Measurements from ENCODE around the gene CTNNA1.
"Not testable (repeated sequence)": the region's sequence is repeated elsewhere in the genome, so short reads cannot be mapped to it uniquely, and the experiment has no call there.

Gene CTNNA1, protein sequence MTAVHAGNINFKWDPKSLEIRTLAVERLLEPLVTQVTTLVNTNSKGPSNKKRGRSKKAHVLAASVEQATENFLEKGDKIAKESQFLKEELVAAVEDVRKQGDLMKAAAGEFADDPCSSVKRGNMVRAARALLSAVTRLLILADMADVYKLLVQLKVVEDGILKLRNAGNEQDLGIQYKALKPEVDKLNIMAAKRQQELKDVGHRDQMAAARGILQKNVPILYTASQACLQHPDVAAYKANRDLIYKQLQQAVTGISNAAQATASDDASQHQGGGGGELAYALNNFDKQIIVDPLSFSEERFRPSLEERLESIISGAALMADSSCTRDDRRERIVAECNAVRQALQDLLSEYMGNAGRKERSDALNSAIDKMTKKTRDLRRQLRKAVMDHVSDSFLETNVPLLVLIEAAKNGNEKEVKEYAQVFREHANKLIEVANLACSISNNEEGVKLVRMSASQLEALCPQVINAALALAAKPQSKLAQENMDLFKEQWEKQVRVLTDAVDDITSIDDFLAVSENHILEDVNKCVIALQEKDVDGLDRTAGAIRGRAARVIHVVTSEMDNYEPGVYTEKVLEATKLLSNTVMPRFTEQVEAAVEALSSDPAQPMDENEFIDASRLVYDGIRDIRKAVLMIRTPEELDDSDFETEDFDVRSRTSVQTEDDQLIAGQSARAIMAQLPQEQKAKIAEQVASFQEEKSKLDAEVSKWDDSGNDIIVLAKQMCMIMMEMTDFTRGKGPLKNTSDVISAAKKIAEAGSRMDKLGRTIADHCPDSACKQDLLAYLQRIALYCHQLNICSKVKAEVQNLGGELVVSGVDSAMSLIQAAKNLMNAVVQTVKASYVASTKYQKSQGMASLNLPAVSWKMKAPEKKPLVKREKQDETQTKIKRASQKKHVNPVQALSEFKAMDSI

DNA sequence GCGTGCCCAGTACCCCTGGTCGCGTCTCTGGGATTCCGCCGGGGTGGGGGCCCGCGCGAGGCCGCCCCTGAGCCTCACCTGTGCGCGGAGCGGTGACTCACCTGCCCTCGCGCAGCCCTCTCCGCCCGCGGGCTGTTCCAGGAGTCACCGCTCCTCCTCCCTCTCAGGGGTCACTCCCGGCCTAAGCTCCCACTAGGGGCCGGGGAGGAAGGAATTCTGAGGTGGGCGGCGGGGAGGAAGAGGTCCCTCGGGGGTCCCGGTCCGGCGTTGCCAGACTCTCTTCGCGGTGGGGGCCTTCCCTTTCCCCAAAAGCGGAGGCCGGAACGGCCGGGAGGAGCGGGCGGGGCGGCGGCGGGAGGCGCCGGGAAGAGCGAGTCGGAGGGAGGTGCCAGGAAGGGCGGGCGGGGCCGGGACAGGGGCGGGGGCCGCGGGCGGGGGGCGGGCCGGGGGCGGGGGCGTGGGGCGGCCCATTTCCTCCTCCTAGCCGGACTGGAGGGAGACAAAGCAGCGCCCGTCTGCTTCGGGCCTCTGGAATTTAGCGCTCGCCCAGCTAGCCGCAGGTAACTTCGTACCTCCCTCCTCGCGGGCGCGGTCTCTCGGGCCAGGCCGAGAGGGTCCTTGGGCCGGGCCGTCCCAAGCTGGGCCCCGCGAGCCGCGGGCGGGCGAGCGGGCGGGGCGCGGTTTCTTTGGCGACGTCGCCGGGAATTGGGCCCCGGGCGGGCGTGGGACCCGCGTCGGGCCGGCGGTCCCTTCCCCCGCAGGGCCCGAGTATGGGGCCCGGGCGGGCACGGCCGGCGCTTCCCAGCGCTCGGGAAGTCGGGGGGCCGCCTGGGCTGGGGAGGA lies at the start of gene CTNNA1:
Gene CTNNA1 (plus strand): TSS at position 475 of the 843 bp plus-strand sequence. CDS start 28,500 bp downstream, outside the sequence.
- DNase-seq (ENCODE audit: low read depth), result peak; percentile 36

DNA sequence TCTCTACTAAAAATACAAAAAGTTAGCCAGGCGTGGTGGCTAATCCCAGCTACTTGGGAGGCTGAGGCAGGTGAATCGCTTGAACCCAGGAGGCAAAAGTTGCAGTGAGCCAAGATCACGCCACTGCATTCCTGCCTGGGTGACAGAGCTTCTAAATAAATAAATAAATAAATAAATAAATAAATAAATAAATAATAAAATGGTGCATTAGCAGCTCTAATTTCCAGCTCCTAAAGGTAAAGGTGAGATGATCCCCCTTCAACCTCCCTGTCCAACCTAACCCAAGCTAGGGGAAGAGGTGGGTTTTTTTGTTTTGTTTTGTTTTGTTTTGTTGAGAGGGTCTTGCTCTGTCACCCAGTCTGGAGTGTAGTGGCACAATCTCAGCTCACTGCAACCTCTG lies 49.4 kb upstream of the CTNNA1 start:
- DNase-seq (ENCODE audit: low read depth), result not testable (repeated sequence)

DNA sequence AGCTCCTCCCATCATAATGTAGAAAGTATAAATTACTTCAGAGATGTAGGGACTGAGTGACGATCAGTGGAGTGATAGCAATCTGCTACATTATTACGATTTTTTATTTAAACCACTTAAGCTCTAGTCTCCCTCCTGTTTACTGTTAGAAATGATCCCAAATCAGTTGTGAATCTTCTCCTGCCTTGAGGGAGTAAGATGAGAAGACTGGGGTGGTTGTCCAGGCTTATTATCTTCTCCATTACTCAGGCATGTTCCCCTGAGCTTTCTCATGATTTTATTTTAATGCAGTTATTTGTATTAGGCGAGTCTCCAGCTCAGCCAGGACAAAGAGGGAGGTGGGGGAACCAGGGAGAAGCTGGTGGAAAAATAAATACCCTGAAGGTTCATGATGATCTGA lies 48.2 kb upstream of the CTNNA1 start:
- DNase-seq (ENCODE audit: low read depth), result no peak

DNA sequence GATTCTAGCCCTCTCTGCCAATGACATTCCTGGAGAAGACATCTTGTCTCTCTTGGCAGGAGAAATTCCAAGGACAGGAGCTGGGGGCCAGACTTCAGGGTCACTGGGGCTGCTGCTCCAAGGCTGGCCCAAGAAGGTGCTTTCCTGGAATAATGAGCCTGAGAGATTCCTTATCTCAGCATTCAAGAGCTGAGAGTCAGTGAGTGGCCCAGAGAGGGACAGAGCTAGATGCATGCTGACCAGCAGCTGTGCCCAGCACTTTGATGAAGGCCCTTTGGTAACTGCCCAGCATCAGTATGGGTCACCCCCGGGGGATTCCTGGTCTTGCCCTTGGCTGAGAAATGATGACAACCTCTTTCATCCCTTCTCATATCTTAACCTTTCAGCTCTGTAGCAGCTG lies 47.7 kb upstream of the CTNNA1 start:
- no peak for DNase-seq (ENCODE audit: low read depth)

DNA sequence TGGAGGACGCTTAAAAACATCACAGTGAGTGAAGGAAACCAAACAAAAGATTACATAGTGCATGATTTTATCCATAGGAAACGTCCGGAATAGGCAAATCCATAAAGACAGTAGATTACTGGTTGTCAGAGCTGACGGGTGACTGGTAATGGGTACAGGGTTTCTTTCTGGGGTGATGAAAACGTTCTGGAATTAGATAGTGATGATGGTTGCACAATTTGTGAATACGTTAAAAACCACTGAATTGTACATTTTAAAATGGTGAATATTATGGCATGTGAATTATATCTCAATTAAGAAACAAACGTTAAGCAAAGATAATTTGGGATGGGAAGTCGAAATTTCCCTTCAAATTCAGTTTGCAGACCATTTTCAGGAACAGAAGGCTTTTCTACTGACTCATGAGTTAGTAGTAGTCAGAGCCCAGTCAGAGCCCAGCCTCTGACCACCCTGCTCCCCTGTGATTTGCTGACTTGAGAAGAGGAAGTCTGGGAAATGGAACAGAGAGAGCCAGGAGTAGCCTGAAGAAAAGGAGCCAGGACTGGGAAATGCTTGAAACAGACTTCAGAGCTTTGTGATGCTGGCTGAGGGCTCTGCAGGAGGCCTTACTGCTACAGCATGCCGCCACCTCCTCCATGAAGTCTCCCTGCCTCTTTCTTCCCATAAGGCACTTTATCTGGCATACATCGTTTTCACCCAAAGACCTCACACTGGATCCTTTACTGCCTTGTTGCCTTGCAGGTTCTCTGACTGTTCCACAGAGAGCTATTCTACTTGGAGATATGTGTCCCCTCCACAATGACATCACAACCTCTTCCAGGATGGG lies 46.4 kb upstream of the CTNNA1 start:
- no peak for DNase-seq (ENCODE audit: low read depth)

DNA sequence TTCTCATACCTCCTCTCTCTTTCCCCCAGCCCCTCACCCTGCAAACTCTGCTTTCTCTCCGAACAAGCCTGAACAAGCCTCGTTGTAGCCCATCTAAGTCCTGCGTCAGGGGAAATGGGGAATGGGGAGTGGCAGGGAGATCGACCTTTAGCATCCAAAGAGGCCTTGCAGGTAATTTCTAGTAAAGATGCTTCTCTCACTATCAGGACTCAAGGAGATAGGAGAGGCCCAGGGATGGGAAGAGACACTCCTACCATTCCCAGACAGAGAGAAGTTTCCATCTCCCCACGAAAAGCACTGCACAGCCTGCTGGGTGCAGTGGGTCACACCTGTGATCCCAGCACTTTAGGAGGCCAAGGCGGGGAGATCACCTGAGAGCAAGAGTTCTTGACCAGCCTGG lies 44.4 kb upstream of the CTNNA1 start:
- DNase-seq (ENCODE audit: low read depth), result no peak

DNA sequence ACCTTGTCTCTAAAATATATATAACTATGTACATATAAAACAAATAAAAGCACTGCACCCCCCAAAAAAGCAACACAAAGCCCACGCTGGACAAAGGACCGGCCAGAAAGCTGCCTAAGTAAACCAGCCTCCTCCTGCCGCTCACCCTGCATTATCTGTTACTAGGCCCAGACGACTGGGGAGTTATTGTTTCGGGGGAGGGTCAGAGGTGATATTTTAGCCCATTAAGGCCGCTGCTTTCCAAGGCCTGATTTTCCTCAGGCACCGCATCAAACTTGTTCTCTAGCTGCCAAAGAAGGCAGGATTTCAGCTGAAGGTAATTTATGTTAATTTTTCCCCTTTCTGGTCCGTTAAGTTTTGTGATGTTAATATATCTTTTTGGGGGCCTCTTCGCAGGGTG lies 44.0 kb upstream of the CTNNA1 start:
- DNase-seq (ENCODE audit: low read depth), result no peak

DNA sequence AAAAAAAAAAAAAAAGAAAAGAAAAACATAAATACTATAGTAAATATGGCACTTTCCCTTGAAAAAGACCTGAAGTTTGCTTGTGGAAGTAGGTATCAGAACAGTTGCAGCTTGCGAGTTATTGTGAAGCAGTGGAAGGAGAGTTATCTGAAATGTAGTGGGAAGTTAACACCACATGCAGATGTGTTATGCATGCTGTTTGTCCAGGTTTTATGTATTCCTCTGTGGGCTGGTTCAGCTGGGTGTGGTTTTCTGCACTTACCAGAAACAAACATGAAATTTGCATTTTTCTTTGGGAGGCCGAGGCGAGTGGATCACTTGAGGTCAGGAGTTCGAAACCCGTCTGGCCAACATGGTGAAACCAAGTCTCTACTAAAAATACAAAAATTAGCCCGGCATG lies 42.1 kb upstream of the CTNNA1 start:
- no peak for DNase-seq (ENCODE audit: low read depth)

DNA sequence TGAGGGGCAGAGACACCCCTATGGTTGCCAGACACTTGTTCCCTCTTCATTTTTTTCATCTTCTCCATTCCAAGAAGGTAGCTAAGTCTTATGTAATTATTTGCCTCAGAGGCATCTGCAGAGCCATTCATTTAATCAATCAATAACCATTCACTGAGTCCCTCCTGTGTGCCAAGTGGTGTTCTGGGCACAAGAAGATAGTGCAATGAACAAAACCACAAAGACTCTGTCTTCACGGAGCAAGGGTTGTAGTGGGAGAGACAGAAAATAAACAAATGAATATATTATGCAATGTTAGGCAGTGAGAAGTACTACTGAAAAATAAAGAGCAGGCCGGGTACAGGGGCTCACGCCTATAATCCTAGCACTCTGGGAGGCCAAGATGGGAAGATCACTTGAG lies 41.4 kb upstream of the CTNNA1 start:
- DNase-seq (ENCODE audit: low read depth), result no peak

DNA sequence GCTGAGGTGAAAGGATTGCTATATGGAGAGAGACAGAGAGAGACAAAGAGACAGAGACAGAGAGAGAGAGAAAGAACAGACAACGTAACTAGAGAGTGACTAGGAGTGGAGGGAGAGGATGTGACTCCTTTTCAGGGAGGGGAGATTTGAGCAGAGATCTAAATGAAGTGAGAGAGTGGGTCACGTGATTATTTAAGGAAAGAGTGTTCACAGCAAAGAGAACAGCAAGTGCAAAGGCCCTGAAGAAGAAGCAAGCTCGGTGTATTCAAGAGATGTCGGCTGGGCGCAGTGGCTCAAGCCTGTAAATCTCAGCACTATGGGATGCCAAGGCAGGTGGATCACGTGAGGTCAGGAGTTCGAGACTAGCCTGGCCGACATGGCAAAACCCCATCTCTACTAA lies 40.9 kb upstream of the CTNNA1 start:
- DNase-seq (ENCODE audit: low read depth), result no peak

DNA sequence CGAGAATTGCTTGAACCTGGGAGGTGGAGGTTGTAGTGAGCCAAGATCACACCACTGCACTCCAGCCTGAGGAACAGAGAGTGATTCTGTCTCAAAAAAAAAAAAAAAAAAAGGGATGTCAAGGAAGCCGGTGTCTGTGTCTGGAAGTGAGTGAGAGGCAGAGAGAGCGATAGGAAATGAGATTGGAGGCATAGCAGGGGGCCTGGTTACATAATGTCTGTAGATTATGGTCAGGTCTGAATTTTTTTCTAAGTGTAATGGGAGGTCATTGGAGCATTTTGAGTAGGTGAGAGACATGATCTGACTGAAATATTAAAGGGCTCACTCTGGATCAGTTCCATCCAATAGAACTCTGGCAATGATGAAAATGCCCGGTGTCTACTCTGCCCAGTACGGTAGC lies 40.4 kb upstream of the CTNNA1 start:
- no peak for DNase-seq (ENCODE audit: low read depth)

DNA sequence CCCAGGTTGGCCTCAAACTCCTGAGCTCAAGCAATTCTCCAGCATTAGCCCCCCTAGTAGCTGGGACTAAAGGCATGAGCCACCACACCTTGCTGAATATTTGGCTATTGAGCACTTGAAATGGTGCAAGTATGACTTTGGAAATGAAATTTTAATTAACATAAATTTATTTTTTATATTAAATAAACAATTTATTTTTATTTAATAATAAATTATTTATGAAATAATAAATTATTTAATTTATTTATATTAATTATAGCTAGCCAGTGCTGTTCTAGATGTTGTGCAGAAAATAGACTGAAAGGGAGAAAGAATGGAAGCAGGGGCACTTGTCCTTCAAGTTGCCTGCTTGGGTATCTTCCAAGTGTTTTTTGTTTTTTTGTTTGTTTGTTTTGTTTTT lies 40.0 kb upstream of the CTNNA1 start:
- no peak for DNase-seq (ENCODE audit: low read depth)

DNA sequence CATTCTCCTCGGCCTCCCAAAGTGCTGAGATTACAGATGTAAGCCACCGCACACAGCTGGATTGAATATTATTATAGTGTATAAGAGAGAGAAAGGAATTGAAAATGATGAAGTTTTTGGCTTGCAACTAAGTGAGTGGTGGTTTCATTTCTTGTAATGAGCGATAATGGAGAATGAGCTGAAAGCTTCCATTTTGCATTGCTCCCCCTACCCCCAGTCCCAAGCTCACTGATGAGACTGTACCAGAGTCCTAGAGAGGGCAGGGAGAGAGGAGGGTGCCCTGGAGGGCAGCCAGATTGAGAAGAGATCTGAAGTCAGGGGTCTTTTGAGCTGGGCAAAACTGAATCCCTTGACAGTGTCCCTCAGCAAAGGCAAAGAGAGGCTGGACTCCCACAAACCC lies 38.5 kb upstream of the CTNNA1 start:
- DNase-seq (ENCODE audit: low read depth), result no peak

DNA sequence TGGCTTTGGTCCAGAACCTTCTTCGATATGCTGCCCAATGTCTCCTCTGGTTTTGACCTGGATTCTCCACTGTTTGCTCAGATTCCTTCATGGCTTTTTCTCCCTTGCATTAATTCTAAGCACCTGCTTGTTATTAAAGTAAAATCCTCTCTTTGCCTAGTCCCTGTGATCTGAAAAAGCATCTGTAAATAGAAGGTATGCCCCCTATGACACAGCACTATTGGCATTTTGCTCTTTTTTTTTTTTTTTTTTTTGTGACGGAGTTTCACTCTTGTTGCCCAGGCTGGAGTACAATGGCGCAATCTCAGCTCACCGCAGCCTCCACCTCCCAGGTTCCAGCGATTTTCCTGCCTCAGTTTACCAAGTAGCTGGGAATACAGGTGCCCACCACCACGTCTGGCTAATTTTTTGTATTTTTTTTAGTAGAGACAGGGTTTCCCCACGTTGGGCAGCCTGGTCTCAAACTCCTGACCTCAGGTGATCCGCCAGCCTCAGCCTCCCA lies 37.2 kb upstream of the CTNNA1 start:
- not testable (repeated sequence) for DNase-seq (ENCODE audit: low read depth)

DNA sequence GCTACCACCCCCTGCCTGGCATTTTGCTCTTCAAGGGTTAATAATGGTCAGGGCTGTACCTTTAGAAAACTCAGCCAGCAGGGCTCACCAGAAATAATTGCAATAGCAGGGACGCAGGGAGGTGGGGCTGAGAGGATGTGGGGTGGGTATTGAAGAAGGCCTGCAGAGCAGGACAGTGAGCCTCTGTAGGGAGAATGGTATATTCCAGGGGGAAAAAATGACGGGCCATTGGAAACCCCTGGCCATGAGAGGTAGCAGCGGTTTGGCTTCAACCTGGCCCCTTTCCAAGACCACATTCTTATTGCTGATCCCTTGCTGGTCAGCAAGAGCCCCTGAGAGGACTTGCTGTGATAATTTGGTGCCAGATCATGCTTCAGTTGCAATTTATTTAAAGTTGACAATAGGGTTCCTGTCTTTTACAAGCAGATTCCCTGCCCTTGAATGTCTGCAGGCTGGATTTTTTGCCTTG lies 36.7 kb upstream of the CTNNA1 start:
- no peak for DNase-seq (ENCODE audit: low read depth)

DNA sequence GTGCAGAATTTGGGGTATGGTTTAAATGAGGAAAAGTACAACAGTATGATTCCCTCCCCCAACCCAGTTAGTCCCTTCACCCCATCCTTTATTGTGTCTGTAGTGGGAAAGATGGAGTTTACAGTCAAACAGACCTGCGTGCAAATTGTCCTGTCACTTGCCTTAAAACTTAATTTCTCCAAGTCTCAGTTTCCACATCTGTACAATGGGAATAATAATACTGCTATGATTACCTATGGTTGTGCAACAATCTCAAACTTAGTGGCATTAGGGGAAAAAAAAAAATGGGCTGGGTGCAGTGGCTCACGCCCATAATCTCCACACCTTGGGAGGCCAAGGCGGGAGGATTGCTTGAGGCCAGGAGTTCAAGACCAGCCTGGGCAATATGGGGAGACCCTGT lies 35.8 kb upstream of the CTNNA1 start:
- DNase-seq (ENCODE audit: low read depth), result no peak

DNA sequence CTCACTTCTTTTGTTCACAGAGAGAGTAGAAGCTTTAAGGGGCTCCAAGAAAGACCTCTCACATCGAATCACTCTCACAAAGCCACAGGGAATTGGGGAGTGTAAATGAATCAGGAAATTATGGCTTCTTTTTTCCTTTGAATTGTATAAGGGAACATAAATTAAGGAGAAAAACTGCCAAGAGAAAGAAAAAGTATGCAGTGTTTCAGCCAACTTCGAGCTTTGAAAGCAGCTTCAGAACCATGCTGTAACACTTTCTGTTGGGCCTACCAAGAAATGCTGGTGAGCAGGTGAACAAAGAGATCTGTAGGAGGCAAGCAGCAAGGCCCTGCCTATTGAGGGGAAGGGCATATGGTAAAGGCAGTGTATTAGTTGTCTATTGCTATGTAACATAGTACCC lies 33.4 kb upstream of the CTNNA1 start:
- no peak for DNase-seq (ENCODE audit: low read depth)

DNA sequence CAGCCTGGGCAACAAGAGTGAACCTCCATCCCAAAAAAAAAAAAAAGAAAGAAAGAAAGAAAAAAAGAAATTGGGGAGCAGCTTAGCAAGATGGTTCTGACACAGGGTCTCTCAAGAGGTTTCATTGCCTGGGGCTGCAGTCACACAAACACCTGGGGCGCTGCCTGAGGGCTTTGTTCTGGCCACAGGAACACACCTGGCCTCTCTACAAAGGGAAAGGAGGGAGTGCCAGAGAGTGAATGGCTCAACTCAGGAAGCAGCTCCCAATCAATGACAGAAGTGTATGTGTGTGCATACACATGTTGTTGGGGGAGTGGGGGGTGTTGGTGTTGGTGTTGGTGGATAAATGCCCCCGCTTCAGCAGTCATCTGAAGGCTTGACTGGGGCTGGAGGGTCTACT lies 32.4 kb upstream of the CTNNA1 start:
- DNase-seq (ENCODE audit: low read depth), result no peak

DNA sequence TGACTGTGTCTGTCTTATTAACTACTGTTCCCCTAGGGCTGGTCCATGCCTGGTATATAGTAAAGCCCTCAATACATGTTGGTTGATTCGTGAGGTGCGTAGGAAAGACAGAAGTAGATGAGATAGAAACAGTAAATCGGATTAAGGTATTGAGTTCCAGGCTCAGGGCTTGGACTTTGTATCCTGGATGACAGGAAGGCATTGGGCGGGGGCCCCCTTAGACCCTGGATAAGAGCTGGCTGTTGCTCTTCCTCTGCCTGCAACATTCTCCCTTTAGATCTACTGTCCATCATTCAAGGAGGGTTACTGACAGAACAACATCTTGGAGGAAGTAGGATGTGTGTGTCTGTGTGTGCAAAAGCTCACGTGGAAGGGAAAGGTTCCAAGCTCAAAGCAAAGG lies 31.2 kb upstream of the CTNNA1 start:
- DNase-seq (ENCODE audit: low read depth), result no peak

DNA sequence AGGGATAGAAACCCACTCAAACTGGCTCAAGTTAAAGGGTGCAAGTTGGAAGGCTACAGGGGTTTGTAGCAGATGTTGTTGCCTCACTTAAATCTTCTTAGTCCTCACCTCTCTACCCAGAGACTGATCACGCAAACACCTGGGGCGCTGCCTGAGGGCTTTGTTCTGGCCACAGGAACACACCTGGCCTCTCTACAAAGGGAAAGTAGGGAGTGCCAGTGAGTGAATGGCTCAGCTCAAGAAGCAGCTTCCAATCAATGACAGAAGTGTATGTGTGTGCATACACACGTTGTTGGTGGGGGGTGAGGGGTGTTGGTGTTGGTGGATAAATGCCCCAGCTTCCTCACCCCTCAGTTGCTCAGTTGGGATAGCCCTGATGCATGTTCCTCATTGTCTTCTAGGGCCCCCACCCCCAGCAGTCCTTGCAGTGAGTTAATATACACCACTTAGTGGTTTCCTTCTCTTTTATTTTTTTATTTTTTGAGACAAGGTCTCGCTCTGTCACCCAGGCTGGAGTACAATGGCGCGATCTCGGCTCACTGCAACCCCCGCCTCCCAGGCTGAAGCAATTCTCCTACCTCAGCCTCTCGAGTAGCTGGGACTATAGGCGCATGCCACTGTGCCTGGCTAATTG lies 30.6 kb upstream of the CTNNA1 start:
- DNase-seq (ENCODE audit: low read depth), result no peak
